ENCODE measurements around the gene ANHX.
"Not testable (repeated sequence)": the region's sequence is repeated elsewhere in the genome, so short reads cannot be mapped to it uniquely, and the experiment has no call there.

Gene ANHX

DNA sequence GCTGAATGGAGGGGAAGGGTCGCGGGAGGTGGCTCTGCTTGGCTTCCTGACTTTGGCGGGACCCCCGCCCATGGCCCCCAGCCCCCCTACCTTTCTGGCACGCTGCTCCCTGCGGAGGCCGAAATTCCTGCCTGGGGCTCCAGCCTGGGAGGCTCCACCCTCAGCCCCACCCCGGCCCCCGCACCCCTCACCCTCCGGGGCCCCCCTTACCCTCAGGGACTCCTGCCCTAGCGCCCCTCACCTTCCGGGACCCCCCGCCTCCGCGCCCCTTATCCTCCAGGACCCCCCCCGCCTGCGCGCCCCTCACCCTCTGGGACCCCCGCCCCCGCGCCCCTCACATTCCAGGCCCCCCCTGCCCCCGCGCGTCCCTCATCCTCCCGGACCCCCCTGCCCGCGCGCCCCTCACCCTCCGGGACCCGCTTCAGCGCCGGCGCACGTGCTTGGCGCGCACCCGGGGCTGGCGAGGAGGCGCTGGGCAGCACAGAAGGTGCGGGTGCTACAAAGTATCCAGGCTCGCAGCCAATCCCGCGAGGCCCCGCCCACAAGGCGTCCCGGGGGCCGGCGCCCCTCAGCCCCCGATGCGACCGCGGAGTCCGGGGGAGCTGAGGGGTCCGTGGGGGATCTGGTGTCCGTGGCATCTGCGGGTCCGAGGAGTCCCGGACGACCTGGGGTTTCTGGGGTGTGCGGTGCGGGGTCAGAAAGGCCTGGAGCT lies at the start of gene ANHX:
TSS of gene ANHX (minus strand) at position 477 of the 712 bp plus-strand sequence. CDS start 1,521 bp downstream, outside the sequence.
- Mint-ChIP-seq H3K9me3 (peaks cover 84% of the 10 kb centered on the region), H3K27me3 (no peaks in the 10 kb centered on the region), H3K36me3 (ENCODE audit: low read depth) (no peaks in the 10 kb centered on the region), H3K4me3 (no peak within 1 kb of the TSS), H3K4me1 (ENCODE audit: low read depth) (no peaks in the 10 kb centered on the region), H3K27ac (no peak within 1 kb of the TSS)
- intact Hi-C loops (cut with micrococcal nuclease) = no loop called here

DNA sequence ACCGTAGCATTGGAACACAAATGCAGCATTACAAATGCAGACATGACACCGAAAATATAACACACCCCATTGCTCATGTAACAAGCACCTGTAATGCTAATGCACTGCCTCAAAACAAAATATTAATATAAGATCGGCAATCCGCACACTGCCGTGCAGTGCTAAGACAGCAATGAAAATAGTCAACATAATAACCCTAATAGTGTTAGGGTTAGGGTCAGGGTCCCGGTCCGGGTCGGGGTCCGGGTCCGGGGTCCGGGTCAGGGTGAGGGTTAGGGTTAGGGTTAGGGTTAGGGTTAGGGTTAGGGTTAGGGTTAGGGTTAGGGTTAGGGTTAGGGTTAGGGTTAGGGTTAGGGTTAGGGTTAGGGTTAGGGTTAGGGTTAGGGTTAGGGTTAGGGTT lies 29.0 kb upstream of the ANHX start:
- H3K36me3 Mint-ChIP-seq (ENCODE audit: low read depth); H3K27me3 Mint-ChIP-seq; H3K27ac Mint-ChIP-seq: not testable (repeated sequence)

DNA sequence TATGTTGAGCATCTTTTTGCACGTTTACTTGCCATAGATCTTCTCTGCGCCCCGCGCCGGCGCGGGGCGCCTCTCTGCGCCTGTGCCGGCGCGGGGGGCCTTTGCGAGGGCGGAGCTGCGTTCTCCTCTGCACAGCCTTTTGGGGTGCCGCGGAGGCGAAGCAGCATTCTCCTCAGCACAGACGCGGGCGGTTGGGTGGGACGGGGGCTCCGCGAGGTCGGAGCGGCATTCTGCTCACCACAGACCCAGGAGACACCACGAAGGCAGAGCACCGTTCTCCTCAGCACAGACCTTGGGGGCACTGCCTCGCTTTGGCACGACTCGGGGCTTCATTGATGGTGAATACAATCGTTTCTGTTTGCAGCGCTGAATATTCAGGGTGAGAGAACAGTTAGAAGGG lies 28.5 kb upstream of the ANHX start:
- no peak overlapping the region for H3K4me3 Mint-ChIP-seq
- H3K4me1 Mint-ChIP-seq (ENCODE audit: low read depth) = no peaks in the 10 kb centered on the region
- H3K27me3 Mint-ChIP-seq = no peaks in the 10 kb centered on the region
- intact Hi-C loops (cut with micrococcal nuclease) = no loop called here
- no peaks in the 10 kb centered on the region for H3K36me3 Mint-ChIP-seq (ENCODE audit: low read depth)
- peaks cover 31% of the 10 kb centered on the region for H3K9me3 Mint-ChIP-seq
- H3K27ac Mint-ChIP-seq = no peak overlapping the region

More for the DNA sequence above, 29.0 kb upstream of the ANHX start:
- H3K4me1 Mint-ChIP-seq (ENCODE audit: low read depth); H3K4me3 Mint-ChIP-seq; intact Hi-C loops (cut with micrococcal nuclease): not testable (repeated sequence)
- H3K9me3 Mint-ChIP-seq = peaks cover 27% of the 10 kb centered on the region

DNA sequence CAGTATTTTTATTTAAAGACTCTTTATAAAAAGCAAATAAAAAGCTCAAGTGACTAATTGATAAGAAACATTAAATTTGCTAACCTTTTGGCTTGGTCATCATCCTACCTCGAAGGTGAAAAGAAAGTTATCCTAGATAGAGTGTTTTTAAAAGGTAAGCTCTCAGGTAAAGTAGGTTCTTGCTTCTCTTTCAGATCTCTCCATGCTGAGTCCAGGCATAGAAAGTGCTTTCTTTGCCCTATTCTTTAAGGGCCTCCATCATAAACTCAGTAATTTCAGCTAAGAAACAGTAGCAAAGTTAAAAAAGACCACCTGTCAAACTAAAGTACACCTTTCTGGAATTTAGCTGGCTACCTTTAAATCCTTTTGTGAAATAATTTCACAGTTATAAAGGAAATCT lies 20.6 kb upstream of the ANHX start:
- Mint-ChIP-seq H3K27me3 (no peaks in the 10 kb centered on the region), H3K4me1 (ENCODE audit: low read depth) (no peaks in the 10 kb centered on the region), H3K27ac (no peak overlapping the region), H3K4me3 (no peak overlapping the region), H3K36me3 (ENCODE audit: low read depth) (no peaks in the 10 kb centered on the region), H3K9me3 (peaks cover 55% of the 10 kb centered on the region)
- intact Hi-C loops (cut with micrococcal nuclease) = no loop called here

DNA sequence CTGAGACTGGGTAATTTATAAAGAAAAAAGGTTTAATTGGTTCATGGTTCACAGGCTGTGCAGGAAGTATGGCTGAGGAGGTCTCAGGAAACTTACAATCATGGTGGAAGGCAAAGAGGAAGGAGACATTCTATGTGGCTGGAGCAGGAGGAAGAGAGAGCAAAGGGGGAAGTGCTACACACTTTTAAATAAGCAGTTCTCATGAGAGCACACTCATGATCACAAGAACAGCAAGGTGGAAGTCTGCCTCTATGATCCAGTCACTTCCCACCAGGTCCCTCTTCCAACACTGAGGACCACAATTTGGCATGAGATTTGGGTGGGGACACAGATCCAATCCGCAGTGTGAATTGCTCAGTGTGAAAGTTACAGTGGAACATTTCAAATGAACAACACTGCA lies 20.2 kb upstream of the ANHX start:
- H3K27me3 Mint-ChIP-seq; H3K27ac Mint-ChIP-seq; H3K4me3 Mint-ChIP-seq; H3K4me1 Mint-ChIP-seq (ENCODE audit: low read depth); H3K36me3 Mint-ChIP-seq (ENCODE audit: low read depth); intact Hi-C loops (cut with micrococcal nuclease): not testable (repeated sequence)
- H3K9me3 Mint-ChIP-seq = peaks cover 54% of the 10 kb centered on the region

DNA sequence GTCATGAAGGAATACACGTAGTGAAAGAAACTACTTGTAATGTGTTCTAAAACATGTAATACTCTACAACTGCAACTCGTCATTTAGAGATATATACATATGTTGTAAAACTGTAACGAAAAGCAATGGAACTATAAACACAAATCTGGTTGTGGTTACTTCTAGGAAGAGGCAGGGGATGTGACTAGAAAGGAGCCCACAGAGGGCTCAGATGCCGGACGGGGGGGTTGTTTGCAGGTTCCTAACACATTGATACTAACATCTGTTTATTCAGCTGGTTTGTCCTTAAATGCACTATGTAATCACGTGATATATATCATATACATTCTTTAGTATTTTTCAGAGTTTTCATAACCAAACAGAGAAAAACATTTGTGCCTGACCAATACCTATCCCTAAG lies 16.1 kb upstream of the ANHX start:
- Mint-ChIP-seq H3K9me3 (peaks cover 64% of the 10 kb centered on the region), H3K27me3 (no peaks in the 10 kb centered on the region), H3K27ac (no peak overlapping the region), H3K4me1 (ENCODE audit: low read depth) (no peaks in the 10 kb centered on the region), H3K36me3 (ENCODE audit: low read depth) (no peaks in the 10 kb centered on the region), H3K4me3 (no peak overlapping the region)
- intact Hi-C loops (cut with micrococcal nuclease) = no loop called here

DNA sequence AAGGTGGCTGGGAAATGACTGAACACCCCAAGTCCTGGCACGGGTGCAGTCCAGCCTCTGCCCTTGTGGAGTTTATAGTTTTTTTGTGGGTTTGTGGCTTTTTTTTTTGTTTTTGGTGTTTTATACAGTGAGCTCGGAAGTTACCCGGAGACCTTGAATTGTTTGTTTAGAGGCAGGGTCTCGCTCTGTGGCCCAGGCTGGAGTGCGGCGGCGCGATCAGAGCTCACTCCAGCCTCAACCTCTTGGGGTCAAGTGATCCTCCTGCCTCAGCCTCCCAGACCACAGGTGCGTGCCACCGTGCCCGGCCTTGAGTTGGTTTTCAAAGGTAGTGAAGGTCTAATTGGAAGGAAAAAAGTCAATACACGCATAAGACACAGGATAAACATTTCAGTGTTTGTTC lies 879 bp upstream of the ANHX start:
- Mint-ChIP-seq H3K27ac (no peak overlapping the region), H3K36me3 (ENCODE audit: low read depth) (no peaks in the 10 kb centered on the region), H3K4me3 (no peak overlapping the region), H3K27me3 (no peaks in the 10 kb centered on the region), H3K4me1 (ENCODE audit: low read depth) (no peaks in the 10 kb centered on the region), H3K9me3 (peaks cover 84% of the 10 kb centered on the region)
- intact Hi-C loops (cut with micrococcal nuclease) = no loop called here

DNA sequence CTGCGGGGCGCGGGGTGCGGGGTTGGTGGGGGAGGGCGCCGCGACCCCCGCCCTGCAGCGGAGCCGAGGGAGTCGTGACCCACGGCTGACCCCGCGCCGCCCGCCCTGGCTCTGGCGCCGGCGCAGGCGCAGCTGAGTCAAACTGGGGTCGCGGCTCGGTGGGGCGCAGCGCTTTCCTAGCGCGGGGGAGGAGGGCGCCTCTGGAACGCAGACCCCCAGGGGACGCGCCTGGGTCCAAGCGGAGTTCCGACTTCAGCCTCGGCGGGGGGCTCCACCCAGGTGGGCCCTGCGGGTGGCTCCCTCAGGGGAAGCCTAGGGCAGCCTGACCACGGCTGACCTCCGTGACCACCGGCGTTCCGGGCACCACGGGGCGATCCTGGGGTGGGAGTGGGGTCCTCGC lies 467 bp upstream of the ANHX start:
- Mint-ChIP-seq H3K36me3 (ENCODE audit: low read depth) (no peaks in the 10 kb centered on the region), H3K4me1 (ENCODE audit: low read depth) (no peaks in the 10 kb centered on the region), H3K9me3 (peaks cover 84% of the 10 kb centered on the region), H3K27ac (no peak overlapping the region), H3K4me3 (no peak overlapping the region), H3K27me3 (no peaks in the 10 kb centered on the region)
- intact Hi-C loops (cut with micrococcal nuclease) = no loop called here

DNA sequence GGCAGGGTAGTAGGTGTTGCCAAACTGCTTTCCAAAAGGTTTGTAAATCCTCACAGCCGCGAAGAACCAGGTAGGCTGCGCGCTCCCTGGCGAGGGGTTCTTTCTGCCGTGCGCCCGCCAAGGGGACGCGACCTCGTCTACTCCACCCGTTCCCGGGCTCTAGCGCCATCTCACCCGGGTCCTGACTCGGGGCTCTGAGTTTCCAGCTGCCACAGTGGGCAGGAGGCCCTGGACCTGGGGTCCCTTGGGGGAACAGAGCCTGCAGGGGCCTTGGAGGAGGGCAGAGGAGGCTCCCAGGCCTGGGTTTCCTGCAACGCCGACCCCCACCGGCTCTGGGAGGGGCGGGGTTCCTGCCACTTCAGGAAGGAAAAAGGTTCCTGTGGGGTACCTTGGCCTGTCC lies 706 bp downstream of the ANHX start:
- H3K36me3 Mint-ChIP-seq (ENCODE audit: low read depth) = no peaks in the 10 kb centered on the region
- no peak overlapping the region for H3K4me3 Mint-ChIP-seq
- intact Hi-C loops (cut with micrococcal nuclease) = no loop called here
- peaks cover 84% of the 10 kb centered on the region for H3K9me3 Mint-ChIP-seq
- H3K27me3 Mint-ChIP-seq = no peaks in the 10 kb centered on the region
- H3K4me1 Mint-ChIP-seq (ENCODE audit: low read depth) = no peaks in the 10 kb centered on the region
- no peak overlapping the region for H3K27ac Mint-ChIP-seq

DNA sequence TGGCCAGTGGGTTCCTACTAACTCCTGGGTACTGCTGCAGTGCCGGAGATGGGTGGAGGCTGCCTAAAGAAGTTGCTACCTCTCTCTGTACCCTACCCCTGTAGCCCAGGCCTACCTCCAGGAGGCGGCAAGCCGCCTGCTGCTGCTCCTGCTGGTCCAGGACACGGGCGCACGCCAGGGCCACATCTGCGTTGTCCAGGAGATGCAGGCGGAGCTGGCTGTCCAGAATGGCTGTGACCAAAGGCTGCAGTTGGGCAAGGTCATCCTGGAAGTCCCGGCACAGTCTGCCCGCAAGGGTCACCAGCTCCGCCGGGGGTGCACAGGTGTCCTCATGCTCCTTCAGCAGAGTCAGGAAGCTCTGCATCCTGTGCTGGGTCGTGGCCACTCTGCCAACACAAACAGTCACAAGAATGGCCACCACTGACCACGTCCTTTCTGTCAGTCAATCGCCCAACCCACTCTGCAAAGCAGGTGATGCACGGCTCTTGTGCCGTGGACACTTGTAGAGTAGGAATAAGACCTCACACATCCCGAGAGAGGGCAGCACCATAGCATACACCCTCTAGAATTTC lies 1.6 kb downstream of the ANHX start:
- Mint-ChIP-seq H3K36me3 (ENCODE audit: low read depth) (no peaks in the 10 kb centered on the region), H3K27ac (no peak overlapping the region), H3K4me3 (no peak overlapping the region), H3K9me3 (peaks cover 84% of the 10 kb centered on the region), H3K27me3 (no peaks in the 10 kb centered on the region), H3K4me1 (ENCODE audit: low read depth) (no peaks in the 10 kb centered on the region)
- intact Hi-C loops (cut with micrococcal nuclease) = no loop called here

DNA sequence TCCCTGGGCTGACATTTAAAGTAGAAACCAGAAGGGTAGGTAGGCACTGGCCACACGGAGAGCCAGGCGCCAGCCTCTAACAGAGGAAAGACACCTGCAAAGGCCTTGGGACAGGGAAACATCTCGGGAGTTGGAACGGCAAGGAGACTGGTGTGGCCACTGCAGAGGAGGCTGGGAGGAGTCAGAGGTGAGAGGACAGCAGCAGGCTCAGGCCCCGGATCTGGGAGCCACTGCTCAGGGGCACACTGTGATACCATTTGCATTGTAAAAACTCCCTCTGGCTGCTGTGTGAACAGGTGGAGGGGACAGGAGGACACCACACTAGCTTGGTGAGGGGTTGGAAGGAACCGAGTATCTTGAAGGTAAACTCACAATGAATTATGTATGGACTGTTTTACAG lies 2.7 kb downstream of the ANHX start:
- Mint-ChIP-seq H3K4me1 (ENCODE audit: low read depth) (no peaks in the 10 kb centered on the region), H3K9me3 (peaks cover 84% of the 10 kb centered on the region), H3K4me3 (no peak overlapping the region), H3K36me3 (ENCODE audit: low read depth) (no peaks in the 10 kb centered on the region), H3K27ac (no peak overlapping the region), H3K27me3 (no peaks in the 10 kb centered on the region)
- intact Hi-C loops (cut with micrococcal nuclease) = no loop called here

DNA sequence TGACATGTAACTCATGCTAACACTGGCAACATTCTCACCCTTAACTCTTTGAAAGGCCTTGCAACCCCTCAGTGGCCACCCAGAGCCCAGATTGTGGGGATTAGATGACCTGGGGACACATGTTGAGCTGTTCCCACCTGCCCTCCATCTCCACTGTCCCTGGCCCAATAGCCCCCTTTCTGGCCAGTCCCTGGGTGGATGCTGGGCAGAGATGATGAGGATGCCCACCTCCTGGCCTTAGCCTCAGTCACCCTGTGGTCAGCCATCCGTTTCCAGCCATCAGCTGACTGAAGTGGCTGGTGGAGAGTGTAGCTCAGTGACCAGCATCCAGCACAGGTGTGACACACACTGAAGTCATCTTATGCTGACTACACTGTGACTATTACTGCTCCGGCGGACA lies 4.7 kb downstream of the ANHX start:
- Mint-ChIP-seq H3K4me3 (no peak overlapping the region), H3K9me3 (peaks cover 89% of the 10 kb centered on the region), H3K4me1 (ENCODE audit: low read depth) (no peaks in the 10 kb centered on the region), H3K27me3 (no peaks in the 10 kb centered on the region), H3K36me3 (ENCODE audit: low read depth) (no peaks in the 10 kb centered on the region), H3K27ac (no peak overlapping the region)
- intact Hi-C loops (cut with micrococcal nuclease) = no loop called here

DNA sequence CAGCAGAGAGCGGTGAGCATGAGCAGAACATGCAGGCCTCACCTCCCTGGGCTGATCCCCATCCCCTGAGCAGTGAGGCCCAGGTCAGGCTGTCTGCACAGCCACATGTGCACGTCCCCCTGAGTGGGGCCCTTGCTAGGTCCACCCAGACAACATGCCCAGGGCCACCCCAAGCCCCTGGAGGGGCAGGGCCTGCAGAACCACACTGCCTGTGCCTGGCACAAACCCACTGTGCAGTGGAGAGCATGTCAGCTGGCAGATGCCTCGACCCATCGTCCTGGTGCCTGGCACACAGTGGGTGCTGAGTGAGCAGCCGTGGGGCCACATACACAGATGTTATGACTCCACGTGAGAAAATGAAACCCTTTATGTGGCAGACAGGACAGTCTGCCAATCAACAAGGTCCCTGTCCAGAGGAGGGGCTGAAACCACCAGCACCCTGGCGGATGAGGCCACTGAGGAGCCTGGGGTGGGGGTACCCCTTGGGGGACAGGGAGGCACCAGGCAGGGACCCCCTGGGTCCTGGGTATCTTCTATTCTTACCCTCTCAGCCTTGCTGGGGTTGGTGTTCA lies 8.3 kb downstream of the ANHX start:
- Mint-ChIP-seq H3K27ac (no peak overlapping the region), H3K36me3 (ENCODE audit: low read depth) (no peaks in the 10 kb centered on the region), H3K4me1 (ENCODE audit: low read depth) (no peaks in the 10 kb centered on the region), H3K27me3 (no peaks in the 10 kb centered on the region), H3K9me3 (peaks cover 92% of the 10 kb centered on the region), H3K4me3 (no peak overlapping the region)
- intact Hi-C loops (cut with micrococcal nuclease) = no loop called here

DNA sequence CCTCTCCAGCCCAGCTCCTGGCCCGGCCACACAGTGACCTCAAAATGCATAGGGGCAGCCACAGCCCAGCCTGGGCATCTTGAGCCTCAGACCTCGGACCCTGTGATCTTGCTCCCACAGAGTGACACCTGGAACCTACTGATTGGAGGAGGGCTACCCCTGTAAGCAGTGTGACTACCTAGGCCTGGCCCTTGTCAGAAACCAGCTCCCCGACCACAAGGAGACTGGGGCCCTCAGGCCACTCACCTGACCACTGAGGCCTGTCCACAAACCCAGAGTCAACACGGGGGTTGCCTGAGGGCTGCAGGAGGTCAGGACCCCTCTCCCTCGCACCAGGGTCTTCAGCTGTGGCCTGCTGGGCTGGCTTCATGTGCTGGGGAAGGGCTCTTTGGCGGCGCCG lies 9.0 kb downstream of the ANHX start:
- no peaks in the 10 kb centered on the region for H3K36me3 Mint-ChIP-seq (ENCODE audit: low read depth)
- H3K4me1 Mint-ChIP-seq (ENCODE audit: low read depth) = no peaks in the 10 kb centered on the region
- H3K27ac Mint-ChIP-seq = no peak overlapping the region
- no peak overlapping the region for H3K4me3 Mint-ChIP-seq
- intact Hi-C loops (cut with micrococcal nuclease) = no loop called here
- no peaks in the 10 kb centered on the region for H3K27me3 Mint-ChIP-seq
- H3K9me3 Mint-ChIP-seq = peaks cover 92% of the 10 kb centered on the region

DNA sequence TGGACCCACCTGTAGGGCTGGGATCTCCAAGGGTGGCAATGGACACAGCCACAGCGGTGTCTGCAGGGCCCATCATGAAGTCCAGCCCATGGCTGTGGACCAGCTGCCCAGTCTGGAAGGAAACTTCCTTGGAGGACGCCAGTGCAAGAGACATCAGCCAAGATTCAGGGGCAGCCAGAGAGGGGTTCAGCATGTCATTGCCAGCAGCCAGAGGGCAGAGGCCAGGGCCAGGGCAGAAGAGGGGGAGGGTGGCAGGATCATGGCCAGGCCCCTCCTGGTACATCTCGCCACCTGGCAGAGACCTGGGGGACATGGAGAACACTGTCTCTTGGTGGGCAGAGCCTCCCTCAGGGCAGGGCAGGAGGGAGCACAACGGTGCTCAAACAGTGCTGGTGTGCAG lies 10.2 kb downstream of the ANHX start:
- H3K27me3 Mint-ChIP-seq = no peaks in the 10 kb centered on the region
- no peaks in the 10 kb centered on the region for H3K4me1 Mint-ChIP-seq (ENCODE audit: low read depth)
- H3K4me3 Mint-ChIP-seq = no peak overlapping the region
- H3K9me3 Mint-ChIP-seq = peaks cover 92% of the 10 kb centered on the region
- no peaks in the 10 kb centered on the region for H3K36me3 Mint-ChIP-seq (ENCODE audit: low read depth)
- intact Hi-C loops (cut with micrococcal nuclease) = no loop called here
- H3K27ac Mint-ChIP-seq = no peak overlapping the region

Measured in dendritic cell treated with granulocyte-macrophage colony-stimulating factor and Interleukin-4, amounts not matched to agents 40 ng/mL and 50 ng/mL, for 4 days (primary cell).